ENCODE data around the gene GSG1. TPM values are rescaled to one million over a fixed set of nuclear protein-coding genes. Genes with fewer than 3 reads are reported as not detected.
A peak's percentile ranks its signal among the peaks of the same experiment; 100 is the strongest.
"Not testable (repeated sequence)": the region's sequence is repeated elsewhere in the genome, so short reads cannot be mapped to it uniquely, and the experiment has no call there.

Gene GSG1
- total RNA-seq, 1 experiment from 2014 or later = 2.6 TPM

- DNase-seq (ENCODE audit: low spot score) = no peak
Observed at GRCh38 chr12:13093191-13093847, 10.1 kb downstream of the GSG1 start.

GRCh38 chr12:13091832-13092231, 11.6 kb downstream of the GSG1 start:
- DNase-seq (ENCODE audit: low spot score) = no peak

DNA sequence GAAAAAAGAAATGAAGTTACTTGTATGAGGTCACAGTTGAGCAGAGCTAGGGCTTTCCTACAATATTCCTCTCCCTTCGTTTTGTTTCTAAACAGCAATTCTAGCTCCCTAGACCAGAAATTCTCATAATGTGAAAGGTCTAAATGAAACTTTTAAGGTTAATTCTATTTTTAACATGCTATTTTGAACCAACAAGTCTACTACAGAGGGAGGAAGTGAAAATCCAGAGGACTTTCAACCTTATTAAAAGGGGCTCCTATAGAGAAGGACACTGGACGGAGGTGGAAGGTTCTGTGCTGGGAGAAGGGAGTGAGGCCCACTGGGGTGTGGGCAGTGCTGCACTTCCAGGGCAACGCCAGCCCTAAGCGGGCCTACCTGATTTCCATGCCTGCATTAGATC, 13.4 kb downstream of the GSG1 start:
- DNase-seq (ENCODE audit: low spot score) = no peak

DNA sequence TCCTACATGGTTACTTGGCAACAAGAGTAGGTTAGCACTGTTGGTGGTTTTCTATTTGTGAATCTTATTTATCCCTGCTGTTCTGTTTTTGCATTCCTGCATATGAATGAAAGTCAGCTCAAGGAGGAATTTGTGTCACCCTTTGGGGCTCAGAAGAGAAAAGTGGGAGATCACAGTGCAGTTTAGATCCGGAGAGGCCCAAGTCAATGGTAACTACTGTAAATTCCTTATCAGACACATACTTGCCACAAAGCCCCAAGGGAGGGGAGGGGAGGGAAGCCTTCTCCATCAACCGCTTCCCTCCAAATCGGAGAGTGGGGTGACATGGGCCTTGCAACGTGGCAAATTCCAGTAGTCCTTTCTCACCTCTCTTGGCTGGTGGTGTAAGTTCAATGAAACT, 15.0 kb downstream of the GSG1 start:
- no peak for DNase-seq (ENCODE audit: low spot score)

DNA sequence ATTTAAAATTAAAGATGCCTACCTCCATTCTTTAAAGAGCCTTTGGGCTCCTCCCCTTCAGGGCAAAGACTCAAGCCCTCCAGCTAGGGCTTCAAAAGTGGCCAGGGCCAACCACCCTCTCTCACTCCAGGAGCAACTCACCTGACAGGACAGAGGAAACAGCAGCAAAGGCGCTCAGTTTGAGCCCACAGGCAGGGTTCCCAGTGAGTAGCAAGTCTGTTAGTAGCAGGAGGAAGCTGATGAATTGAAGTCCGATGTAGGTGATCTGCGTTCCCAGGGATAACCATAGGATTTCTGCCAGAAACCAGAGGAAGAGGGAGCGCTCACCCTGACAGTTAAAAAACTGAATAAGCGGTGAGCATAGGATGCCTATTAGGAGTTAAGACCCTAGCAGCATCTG, 15.7 kb downstream of the GSG1 start:
- no peak for DNase-seq (ENCODE audit: low spot score)

- peak; percentile 65 for DNase-seq (ENCODE audit: low spot score)
Observed at GRCh38 chr12:13085968-13086686, 17.3 kb downstream of the GSG1 start.

DNA sequence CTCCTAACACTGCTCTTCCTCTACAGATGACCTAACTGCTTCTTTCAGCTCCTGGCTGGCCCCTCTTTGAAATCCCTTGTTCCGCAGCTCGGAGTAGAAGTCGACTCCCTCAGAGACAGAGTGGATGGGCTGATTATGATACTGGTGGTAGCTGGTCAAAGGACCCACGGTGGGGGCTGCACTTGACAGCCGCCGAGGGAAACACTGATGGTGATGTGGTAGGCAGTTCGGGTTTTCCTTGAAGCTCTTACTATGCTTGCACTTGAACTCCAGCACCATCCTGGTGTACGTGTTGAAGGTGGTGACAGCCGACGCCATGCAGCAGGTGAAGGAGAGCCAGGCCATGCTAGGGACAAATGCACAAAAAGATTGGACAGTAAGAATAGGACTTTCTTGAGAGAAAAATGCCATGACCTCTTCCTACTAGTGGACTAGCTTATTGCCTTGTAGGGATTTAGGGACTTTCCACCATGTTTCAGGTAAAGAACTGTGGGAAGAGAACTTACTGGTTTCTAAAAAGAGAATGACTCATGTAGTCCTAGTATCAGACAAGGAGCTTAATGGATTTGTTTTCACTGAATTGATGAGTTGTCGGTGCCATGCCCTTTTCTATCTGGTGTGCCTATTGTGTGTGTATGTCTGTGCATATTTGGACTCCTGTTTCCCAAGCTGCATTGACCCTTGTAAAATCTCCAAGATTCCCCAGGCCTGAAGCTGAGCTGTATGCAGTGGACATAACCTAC, 18.4 kb downstream of the GSG1 start:
- no peak for DNase-seq (ENCODE audit: low spot score)

DNA sequence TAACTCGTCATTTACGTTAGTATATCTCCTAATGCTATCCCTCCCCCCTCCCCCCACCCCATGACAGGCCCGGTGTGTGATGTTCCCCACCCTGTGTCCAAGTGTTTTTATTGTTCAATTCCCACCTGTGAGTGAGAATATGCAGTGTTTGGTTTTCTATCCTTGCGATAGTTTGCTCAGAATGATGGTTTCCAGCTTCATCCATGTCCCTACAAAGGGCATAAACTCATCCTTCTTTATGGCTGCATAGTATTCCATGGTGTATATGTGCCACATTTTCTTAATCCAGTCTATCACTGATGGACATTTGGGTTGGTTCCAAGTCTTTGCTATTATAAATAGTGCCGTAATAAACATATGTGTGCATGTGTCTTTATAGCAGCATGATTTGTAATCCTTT, 19.8 kb downstream of the GSG1 start:
- DNase-seq (ENCODE audit: low spot score) = not testable (repeated sequence)

GRCh38 chr12:13082861-13083260, 20.6 kb downstream of the GSG1 start:
- no peak for DNase-seq (ENCODE audit: low spot score)

DNA sequence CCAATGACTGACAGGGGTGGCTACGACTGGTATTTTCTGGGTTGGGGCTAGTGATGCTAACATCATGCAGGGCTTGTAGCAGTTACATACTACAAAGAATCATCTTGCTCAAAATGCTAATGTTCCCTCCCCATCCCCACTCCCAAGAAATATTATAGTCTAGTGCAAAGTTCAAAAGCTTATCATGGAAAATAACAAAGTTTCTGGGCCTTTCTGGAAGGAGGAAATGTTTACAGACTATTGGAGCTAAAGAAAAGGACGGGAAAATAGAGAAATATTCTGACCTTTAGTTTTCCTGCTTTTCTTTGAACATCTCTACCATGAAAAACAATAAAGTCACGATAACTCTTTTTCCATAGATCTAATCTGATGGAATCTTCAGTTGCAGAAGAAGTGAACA, 23.2 kb downstream of the GSG1 start:
- DNase-seq (ENCODE audit: low spot score) = no peak

- DNase-seq (ENCODE audit: low spot score) = no peak
Observed at GRCh38 chr12:13079440-13079906, 24.0 kb downstream of the GSG1 start.

GRCh38 chr12:13075786-13076570, 27.5 kb downstream of the GSG1 start:
- DNase-seq (ENCODE audit: low spot score) = no peak

- DNase-seq (ENCODE audit: low spot score) = no peak
Observed at GRCh38 chr12:13075118-13075480, 28.4 kb downstream of the GSG1 start.

GRCh38 chr12:13074396-13075117, 28.9 kb downstream of the GSG1 start:
- no peak for DNase-seq (ENCODE audit: low spot score)

- no peak for DNase-seq (ENCODE audit: low spot score)
Observed at GRCh38 chr12:13073173-13073572, 30.3 kb downstream of the GSG1 start.

DNA sequence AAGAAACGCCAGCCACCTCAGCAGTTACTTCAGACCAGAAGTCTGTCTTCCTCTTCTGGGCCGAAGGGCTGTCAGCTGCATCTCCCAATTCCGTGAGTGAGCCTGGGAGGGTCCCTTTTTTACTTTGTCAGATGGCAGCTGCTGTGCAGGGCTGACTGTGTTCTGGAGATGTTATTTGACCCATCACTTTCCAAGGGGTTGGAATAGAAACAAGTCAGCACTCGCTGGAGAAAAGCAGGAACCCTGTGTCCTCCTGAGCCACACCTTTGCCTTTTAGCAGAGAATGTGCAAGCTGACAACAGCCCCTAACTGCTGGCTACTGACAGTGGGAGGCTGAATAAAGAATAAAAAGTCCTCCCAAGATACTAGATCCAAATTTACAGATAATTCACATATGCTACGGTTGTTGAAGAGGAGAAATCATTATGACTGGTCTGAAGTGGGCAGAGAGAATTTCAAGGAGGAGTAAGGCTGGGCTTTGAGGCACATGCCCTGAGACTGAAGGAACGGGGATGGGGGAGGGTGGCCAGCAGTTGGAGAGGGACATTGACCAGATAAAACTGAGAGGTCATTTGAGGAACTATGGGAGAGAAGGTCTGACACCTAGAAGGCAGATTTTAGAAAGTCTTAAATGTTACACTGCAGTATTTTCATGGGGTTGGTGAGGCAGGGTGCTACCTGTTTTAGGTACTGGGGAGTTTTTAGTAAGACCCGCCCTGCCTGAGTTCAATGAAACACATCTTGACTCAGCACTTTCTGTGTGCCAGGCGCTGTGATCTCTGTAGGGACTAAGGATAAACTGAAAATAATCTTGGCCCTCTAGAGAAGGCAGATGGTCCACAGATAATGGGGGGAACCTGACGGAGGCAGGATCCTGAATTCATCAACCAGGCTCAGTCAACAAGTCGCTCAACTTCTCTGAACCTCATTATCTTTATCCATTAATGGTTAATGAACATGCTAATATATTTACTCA, 31.9 kb downstream of the GSG1 start:
- DNase-seq (ENCODE audit: low spot score) = no peak

- DNase-seq (ENCODE audit: low spot score) = no peak
Observed at GRCh38 chr12:13069380-13069779, 34.1 kb downstream of the GSG1 start.

DNA sequence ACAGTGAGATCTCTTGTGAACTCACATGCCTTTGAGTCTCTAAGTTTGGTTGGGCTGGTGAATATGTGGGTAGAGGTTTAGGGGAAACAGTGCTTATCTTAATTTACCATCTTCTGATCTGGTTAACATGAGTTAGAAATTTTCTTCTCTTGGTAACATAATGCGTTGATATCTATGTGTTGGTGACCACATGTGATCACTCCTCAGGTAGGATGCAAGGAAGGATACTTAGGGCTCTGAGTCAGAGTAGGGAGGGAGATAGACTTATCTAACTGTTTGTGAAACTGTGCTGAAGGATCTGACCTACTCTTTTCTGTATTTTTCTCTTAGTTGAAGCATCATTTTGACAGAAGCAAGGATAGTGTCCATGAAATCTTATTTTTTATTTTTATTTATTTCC, 36.1 kb downstream of the GSG1 start:
- no peak for DNase-seq (ENCODE audit: low spot score)

- DNase-seq (ENCODE audit: low spot score) = no peak
Observed at GRCh38 chr12:13066459-13066858, 37.0 kb downstream of the GSG1 start.

GRCh38 chr12:13066014-13066413, 37.5 kb downstream of the GSG1 start:
- DNase-seq (ENCODE audit: low spot score) = no peak
